GM13977 (cell line): ENCODE results near the gene CSRP1.

ENCODE experiments used
- DNase-seq: peaks from one replicate; pipeline ENCODE4 v3.0.0; 2012; ENCODE audit warnings: low spot score
- CTCF ChIP-seq: IDR thresholded peaks from 2 replicates; pipeline ENCODE4 v1.5.1; 2012; ENCODE audit warnings: mild to moderate bottlenecking, control low read depth; ENCODE audit not compliant: insufficient read depth; ENCODE audit errors: extremely low read depth, missing control alignments
- in situ Hi-C: fragments of 300-500 bp; cut with MboI; formaldehyde crosslinking; loops from one replicate; pipeline ENCODE4 v1.12.0; 2022; ENCODE audit warnings: low sequenced_read_pairs, low pct_unique_long_range_greater_than_20kb, mixed read lengths, inconsistent platforms; ENCODE audit not compliant: unreplicated experiment

The CSRP1 gene

GRCh38 chr1:201513498-201514243, 6.7 kb upstream of the CSRP1 start:
- DNase-seq = no peak
- TF ChIP-seq CTCF = no peak
- in situ Hi-C loops = loop anchor here (10.0 kb wide), 1 partner anchor 69 kb away; no protein-coding TSS in a partner anchor

- TF ChIP-seq CTCF = no peak
Observed at GRCh38 chr1:201511941-201512539, 5.1 kb upstream of the CSRP1 start.

GRCh38 chr1:201511396-201511940, 4.5 kb upstream of the CSRP1 start:
- in situ Hi-C loops = loop anchor here (10.0 kb wide), 1 partner anchor 67 kb away; no protein-coding TSS in a partner anchor
- no peak for DNase-seq
- no peak for TF ChIP-seq CTCF

More at GRCh38 chr1:201511941-201512539, 5.1 kb upstream of the CSRP1 start:
- in situ Hi-C loops = loop anchor here (10.0 kb wide), 1 partner anchor 67 kb away; no protein-coding TSS in a partner anchor
- peak; percentile 61 for DNase-seq

DNA sequence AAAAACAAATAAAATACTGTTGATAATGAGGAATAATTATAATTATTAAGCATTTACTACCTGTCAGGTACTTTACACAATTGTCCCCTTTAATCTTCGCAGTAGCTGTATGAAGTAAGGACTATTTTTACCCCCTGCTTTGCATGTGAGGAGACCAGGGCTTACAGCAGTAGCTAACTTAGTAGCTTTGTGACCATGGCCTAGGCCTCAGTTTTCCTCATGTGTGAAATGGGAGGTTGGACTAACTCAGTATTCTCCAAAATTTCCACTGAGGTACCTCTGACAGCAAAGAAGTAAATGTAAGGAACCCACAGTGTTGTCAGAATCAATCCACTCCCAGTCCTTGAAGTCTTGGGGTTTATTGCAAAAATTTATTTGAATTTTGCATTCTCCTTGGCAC, 3.8 kb upstream of the CSRP1 start:
- TF ChIP-seq CTCF = no peak
- in situ Hi-C loops = loop anchor here (10.0 kb wide), 1 partner anchor 66 kb away; no protein-coding TSS in a partner anchor
- DNase-seq = peak; percentile 41

GRCh38 chr1:201509601-201510374, 2.9 kb upstream of the CSRP1 start:
- in situ Hi-C loops = loop anchor here (10.0 kb wide), 1 partner anchor 65 kb away; no protein-coding TSS in a partner anchor
- TF ChIP-seq CTCF = no peak
- DNase-seq = no peak

- in situ Hi-C loops = no loop called here
- DNase-seq = no peak
- TF ChIP-seq CTCF = no peak
Observed at GRCh38 chr1:201508809-201509208, 1.9 kb upstream of the CSRP1 start.
